GM18502 (cell line): ENCODE data around the gene TRIO.
"Not testable (repeated sequence)": the region's sequence is repeated elsewhere in the genome, so short reads cannot be mapped to it uniquely, and the experiment has no call there.

Experiments used
- ATAC-seq: cut with Tn5 transposase; IDR thresholded peaks from one replicate; pipeline ENCODE4 v1.9.1; 2021; ENCODE audit warnings: mild to moderate bottlenecking; ENCODE audit not compliant: unreplicated experiment, poor library complexity

TRIO gene

DNA sequence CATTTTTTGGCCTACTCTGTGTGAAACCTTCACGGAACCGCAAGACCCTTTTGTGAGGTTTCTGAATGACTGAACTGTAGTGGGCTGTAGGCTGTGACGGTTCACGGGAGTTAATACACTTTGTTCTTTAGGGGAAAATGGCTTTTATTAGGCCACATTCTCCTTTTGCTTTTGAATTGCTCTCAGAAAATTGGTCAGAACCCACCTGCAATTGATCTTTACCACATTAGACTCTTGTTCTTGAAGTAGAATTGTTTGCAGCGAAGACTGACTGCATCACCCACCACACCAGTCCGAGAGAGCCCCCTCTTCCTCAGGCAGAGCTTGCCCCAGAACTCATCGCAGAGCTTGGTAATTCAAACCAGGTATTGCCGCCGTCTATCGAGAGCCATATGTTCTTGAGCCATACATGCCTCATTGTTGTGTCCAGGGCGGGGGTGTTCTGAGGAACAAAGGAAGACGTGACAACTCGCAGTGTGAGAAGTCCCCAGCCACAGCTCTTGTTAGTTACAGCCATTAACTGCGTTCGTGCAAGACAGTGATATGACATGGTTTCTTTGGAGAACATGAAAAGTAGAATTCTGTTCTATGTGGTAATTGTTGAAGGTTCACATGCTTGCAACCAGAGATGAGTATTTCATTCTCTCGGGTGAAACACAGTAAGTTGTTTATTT lies 272.0 kb downstream of the TRIO start:
- ATAC-seq, result peak; percentile 80

DNA sequence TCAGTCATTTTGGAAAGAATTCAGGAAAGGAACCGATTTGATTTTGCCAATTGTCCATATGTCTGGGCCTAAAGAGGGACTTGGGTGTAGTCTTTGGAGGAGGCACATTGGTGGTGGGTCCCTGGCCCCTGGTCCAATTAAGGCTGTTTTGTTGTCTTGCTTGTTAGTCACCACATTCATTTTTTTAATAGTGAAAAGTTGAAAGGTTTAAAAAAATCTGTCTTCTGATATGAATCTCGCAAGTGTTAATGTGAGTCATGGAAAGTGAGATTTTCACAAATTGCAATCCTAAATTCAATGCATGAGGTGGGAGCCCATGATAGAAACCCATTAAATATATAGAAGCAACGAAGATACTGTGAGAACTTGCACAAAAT lies 272.5 kb downstream of the TRIO start:
- ATAC-seq, result no peak

DNA sequence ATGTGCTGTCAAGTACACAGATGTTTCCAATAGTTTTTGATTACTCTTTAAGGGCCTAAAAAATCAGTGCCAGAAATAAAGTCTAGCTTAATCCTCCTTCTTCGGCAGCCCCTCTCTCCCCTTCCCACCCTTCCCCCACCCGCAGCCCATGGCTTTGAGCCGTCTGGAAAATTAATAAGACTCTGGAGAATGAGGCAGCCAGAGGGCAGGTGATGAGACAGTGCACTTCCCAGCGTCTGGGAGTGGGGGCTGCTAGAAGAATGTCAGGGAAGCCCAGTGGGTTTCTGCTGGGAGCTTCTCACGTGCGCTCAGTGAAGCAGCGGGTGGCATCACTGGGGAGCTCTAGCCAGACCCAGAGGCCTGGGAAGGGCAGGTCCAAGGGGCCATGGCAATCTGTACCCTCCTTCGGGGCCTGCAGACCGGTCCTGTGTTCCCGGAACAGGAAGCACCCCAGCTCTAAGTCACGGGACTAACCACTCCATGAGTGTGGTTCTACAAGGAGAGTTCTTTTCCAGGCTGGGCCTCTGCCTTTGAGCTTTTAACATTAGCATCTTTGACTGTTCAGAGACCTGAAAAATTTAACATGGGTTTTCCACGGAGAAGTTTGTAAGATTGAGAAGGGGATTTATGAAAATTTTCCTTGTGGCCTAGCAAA lies 273.6 kb downstream of the TRIO start:
- ATAC-seq, result no peak

DNA sequence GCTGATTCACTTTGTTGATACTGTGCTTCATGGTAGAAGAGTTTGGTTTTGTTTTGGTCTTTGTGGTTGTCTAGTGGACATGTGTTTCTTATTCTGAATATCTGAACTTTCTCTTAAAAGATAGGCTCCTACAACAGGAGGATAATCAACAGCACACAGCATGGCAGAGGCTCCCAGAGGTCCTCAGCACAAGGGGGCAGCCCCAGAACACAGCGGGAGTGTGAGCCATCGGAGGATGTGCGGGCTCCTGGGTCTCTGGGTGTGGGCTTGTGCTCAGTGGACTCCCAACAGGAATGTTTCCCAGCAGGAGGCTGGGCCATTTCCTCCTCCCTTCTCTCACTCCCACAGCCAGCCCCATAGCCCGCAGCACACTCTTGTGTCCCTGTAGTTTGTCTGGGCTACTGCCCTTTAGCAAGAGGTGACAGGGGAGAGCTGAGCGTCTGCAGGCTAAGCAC lies 274.2 kb downstream of the TRIO start:
- ATAC-seq, result no peak

DNA sequence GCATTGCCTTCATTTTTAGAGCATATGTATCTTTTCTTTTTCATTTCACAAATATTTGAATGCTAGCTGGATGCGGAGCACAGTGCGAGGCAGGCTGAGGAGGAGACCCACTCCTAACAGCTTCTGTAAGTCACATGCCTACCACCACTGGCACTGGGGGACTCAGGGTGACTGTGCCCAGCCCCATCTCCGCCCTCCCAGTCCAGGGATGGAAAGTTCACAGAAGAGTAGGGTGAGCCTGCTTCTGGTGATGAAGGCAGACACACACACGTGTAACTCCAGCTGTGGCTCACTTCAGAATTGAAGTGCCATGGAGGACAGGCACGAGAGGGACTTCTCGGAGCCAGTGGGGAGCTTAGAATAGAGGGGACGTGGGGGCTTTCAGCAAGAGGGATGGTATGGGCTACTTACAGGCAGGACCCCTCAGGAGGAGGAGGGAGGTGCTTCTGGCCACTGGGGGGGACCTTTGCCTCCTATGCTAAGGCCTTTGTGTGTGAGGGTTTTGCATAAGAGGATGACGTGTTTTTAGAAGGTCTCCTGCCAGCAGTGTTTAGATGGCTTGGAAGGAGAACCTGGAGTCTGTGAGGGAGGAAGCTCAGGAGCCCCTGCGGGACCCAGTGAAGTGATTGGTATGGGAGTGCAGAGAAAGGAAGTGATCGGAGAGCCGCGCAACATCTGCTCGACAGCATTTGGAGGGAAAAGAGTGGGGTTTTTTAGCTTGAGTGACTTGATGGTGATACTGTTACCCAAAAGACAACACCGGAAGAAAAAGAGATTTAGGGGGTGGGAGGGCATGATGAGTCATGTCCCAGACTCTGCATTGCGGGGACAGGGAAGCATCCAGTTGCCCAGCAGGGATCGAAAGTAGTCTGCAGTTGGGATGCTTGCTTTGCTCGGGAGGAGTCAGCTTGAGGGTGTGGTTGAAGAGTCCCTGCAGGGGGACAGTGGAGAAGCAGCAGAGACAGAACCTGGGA lies 274.9 kb downstream of the TRIO start:
- no peak for ATAC-seq

DNA sequence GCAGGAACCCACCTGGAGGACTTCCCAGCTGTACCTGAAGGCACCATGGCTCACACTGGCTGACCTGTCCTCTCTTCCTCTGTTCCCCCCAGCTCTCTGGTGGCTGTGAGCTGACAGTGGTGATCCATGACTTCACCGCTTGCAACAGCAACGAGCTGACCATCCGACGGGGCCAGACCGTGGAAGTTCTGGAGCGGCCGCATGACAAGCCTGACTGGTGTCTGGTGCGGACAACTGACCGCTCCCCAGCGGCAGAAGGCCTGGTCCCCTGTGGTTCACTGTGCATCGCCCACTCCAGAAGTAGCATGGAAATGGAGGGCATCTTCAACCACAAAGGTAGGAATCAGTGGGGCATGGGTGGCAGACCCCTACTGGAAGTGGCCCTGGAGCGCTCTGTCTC lies 276.5 kb downstream of the TRIO start:
- no peak for ATAC-seq

DNA sequence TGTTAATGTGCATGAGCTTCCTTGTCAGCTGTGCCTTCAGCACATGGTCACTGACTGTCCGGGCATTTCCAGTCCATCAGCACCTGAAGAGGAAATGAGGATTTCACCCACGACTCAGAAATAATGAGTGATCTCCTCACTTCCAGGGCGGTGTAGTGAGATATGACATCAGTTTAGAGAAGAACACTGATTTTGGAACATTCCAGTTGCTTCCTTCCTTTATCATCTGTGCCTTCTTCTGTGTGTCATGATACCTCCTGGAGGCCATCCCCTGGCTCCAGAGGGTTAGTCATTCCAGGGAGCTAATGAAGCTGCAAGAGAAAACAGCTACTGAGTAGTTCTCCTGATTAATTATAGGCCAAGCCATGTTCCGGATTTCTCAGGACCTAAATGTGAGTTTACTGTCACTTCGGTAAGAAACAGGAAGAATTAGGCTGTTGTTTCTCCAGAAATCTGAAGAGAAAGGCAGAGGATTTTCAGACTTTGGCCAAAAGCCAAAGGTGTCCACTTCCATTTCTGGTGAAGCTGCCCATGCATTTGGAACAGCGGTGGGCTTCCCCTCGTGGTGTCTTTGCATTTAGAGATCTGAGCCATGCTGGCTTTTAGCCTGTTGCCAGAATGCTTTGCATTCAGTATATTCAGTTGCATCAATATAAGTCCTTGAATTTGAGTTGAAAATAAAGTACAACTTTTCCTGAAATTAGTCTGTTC lies 277.1 kb downstream of the TRIO start:
- no peak for ATAC-seq

DNA sequence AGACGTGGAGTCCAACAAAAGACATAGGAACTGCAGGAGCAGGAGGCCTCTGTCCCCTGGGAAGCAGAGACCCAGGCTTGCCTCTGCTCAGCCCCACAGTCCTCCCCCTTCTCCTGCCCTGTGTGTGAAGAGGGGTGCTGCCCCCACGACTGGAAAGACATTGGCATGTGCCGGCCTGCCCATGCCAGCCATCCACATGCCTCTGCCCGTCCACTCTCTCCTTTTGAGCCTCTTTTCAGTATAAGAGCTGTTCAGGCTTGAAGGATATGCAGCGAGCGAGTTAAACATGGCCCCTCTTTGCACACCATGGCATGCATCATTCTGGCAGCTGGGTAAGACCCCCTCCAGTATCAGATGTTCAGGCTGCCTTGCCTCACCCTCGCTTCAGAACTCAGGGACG lies 278.7 kb downstream of the TRIO start:
- no peak for ATAC-seq

DNA sequence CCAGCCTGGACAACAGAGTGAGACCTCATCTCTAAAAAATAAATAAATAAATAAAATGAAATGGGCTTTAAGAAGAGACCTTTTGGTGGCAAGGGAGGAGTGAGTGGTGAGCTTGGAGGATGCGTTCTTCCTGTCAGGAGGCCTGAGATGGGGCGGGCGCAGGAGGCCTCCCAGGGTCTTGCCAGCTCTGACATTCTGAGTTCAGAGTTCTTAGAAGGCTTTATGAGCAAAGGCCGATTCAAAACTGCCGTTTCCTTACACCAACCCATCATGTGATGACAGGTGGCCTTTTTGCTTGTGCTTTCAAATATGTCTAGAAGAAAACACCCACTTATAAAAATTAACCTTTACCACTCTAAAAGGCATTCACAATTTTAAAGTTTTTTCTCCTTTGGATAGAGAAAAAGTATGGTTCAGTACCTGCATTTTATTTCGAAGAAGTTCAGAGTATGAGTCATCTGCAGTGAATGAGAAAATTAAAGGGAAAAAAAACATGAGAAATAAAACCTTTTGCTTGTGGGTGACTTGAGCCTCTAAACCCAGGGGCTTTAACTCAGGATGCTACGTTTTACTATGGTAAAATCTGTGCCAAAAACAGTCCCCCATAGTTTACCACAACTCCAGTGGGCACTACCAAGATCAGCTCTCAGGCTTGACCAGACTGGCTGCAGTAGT lies 281.0 kb downstream of the TRIO start:
- ATAC-seq, result no peak

DNA sequence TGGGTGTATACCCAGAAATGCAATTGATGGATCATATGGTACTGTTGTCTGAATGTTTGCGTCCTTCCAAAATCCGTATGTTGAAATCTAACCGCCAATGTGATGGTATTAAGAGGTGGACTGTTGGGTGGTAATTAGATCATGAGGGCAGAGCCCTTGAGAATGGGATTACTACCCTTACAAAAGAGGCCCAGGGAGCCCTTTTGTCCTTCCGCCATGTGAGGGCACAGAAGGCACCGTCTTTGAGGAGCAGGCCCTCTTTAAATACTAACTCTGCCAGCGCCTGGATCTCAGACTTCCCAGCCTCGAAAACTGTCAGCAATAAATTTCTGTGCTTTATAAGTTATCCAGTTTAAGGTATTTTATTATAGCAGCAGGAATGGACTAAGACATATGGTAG lies 282.4 kb downstream of the TRIO start:
- ATAC-seq, result no peak

DNA sequence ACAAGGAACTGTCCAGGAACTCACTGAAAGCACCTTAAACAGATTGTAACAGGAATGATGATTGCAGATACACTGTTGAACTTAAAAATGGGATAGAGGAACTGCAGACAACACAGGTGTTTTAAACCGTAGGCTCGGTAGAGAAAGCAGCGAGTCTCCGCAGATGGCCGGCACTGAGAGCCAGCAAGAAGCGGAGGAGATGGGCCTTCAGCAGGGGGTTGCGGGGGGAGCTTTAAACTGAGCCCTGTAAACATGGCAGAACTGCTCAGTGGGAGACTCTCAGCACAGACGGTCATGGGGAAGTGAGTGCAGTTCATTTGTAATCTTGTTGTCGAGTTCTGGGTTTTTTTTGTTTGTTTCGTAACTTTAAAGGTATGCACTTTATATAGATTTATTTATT lies 283.4 kb downstream of the TRIO start:
- ATAC-seq, result no peak

DNA sequence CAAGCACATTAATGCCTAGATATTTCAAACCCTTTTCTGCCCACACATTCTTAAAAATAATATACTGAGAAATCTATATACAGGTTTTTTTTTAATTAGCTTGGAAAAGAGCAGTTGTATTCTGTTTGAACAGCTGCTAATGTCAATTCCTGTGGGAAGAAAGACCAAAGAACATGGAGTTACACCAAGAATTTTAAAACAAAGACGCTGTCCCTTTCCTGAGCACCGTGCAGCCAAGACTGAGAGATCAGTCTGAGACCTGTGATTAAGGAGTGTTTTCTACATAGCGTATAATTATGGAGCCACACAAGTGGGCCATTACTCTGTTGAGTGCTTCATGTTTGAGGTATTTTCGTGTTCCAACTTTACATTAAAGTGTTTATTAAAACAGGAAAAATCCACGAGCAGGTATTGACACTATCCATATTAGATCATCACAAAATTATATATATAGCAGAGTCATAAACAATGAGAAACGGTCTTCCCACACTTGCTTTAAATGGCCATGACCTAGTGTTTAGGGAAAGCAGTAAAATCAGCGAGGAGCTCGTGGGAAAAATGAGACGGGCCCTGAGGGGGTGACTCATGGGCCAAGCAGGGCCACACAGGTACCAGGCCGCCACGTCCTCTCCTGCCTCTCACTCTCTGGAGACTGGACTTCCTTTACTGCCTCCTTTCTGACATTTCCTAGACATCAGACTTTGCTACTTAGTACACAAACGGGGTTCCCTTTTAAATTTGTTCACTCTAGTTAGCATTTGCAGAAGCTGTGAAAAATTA lies 285.4 kb downstream of the TRIO start:
- no peak for ATAC-seq

DNA sequence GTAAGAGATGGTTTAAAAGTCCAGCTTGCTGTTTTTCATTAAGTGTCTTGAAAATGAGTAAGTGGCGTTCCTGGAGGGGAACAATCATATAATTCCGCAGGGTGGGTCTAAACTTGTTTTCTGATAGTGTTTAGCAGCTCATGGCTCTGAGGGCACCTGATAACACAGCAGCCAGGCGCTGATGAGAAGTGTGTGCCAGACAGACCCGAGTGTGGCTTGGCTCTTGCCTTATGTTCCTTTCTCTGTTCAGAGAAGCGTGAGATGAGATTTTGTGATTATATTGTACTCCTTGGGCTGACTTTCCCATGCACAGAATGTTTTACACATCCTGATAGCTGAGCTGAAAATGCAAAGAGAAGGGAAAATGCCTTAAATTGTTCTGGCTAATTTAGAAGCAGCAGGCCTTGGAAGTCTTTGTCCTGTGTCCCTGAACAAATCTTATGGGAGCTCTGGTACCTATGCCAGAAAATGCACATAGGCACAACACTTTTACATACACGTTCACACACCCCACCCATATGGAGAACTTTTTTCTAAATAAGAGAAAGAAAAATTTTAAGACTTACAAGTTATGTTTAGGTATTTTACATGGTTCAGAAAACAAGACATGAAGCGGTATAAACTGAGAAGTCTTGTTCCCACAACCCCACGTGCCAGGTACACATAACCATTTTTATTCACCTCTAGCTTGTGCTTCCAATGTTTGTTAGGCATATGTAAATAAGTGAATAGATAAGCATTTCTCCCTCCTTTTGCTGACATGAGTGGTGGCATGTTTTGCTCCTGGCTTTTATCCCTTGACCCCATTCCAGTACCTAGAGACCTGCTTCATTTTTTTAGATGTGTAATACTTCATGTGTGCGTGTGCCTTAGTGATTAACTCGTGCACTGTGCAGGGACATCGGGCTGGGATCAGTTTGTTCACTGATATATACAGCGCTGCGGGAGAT lies 286.2 kb downstream of the TRIO start:
- ATAC-seq, result no peak

DNA sequence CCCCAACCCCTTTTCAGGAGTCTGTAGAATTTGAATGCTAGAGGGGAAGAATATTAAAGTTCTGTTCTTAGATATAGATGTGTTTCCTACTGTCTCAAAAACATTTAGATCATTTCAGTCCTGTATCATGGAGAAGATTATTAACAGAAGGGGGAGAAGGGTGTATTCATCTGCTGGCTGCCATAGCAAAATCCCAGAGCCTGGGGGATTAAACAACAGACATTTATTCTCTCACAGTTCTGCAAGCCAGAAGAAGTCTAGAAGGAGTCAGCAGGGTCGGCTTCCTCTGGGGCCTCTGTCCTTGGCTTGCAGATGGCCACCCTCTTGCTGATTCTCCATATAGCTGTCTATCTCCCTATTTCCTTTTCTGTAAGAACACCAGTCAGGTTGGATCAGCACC lies 288.4 kb downstream of the TRIO start:
- ATAC-seq, result no peak

DNA sequence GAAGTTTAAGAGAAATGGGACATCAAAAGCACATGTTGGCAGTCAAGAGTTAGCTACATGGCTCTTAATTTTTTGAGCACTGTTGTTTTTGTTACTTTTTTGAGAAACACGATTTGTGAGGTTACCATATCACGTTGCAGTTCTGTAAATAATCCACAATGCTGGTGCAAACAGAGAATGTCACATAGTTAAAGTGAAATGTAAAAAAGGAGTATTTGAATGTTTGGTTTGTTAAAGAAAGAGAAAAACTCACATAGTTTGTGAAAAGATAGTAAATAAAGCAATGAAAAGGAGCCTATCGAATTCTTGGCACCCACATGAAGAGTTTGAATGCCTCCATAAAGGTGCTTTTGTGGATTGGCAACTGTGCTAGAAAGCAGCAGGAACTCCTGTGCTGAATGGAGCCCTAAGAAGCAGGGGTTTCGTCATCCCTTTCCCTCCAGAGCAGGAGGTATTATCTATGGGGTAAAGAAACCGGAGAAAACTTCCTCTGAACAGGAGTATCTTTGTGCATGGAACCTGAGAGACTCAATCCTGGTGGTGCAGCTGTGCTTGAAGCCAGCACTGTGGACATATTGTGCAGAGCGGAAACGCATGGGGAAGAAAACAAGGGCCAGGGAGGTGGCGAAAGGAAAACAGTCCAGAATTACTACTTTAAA lies 289.9 kb downstream of the TRIO start:
- ATAC-seq, result no peak

DNA sequence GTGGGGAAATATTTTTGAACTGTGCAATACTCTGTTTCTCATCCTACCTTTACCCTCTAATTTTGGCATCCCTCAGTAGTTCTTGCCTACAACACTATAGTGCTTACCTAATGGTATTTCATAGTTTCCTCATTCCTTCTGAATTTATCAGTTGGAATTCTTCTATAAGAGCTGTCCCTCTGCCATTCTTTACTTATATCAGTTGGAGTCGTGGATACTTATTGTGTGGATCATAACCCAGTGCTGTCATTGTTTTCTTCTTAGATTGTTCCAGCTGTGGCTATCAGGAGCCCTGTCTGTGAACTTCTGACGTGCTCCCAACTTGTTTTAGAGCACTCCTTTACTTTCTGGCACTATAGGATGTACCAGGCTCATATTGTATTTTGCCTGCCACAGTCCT lies 292.3 kb downstream of the TRIO start:
- no peak for ATAC-seq

DNA sequence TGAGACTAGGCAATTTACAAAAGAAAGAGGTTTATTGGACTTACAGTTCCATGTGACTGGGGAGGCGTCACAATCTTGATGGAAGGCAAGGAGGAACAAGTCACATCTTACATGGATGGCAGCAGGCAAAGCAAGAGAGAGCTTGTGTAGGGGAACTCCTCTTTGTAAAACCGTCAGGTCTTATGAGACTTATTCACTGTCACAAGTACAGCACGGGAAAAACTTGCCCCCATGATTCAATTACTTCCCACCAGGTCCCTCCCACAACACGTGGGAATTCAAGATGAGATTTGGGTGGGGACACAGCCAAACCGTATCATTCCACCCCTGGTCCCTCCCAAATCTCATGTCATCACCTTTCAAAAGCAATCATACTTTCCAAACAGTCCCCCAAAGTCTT lies 293.0 kb downstream of the TRIO start:
- not testable (repeated sequence) for ATAC-seq
